Upper lobe of left lung (tissue), 4 donors: Measurements from ENCODE around the gene ERVMER34-1.

Experiments
- CTCF ChIP-seq, 6 experiments: fragments of 450-650 bp in 4 of 6; fragments of 200-600 bp in 2 of 6; sonication (generic) in 2 of 6; IDR thresholded peaks; one replicate each; pipeline ENCODE4 v1.5.1; 2016 to 2019; ENCODE audit warnings: antibody characterized with exemption in 6 of 6
- POLR2A ChIP-seq, 4 donors: fragments of 450-650 bp; IDR thresholded peaks; one replicate each; pipeline ENCODE4 v1.5.1; 2016 to 2017; ENCODE audit warnings: antibody characterized with exemption in 4 of 4, mild to moderate bottlenecking in 2 of 4

DNA sequence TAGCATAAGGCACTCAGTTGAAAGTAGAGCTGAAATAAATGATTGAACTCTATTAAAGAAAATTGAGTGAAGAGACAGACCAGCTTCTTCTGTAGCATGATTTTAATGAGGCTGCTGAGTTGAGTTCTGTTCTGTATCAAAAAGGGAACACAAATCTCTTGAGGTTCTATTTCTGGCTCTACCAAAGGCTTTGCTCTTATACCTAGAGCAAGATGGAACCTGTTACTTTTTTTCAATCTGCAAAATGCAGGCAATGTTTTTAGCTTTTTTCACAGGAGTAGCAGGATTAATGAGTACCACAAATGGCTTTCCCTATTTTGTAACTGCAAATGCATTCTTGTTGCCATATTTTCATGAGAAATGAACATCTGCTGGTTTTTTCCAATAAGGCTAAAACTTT lies 4.2 kb upstream of the ERVMER34-1 start:
- TF ChIP-seq POLR2A (IDR thresholded peaks at IDR 0.05) (no peak), CTCF (IDR thresholded peaks at IDR 0.05) (no peak)
